HL-60 (cell line): ENCODE data around the gene RBM23.
"Not testable (repeated sequence)": the region's sequence is repeated elsewhere in the genome, so short reads cannot be mapped to it uniquely, and the experiment has no call there.

Experiments used
- GABPA ChIP-seq: IDR thresholded peaks from 2 replicates; pipeline ENCODE4 v1.6.1; 2012; ENCODE audit warnings: low read depth
- POLR2AphosphoS5 ChIP-seq: IDR thresholded peaks from 2 replicates; pipeline ENCODE4 v1.6.1; 2012; ENCODE audit warnings: low read depth
- SPI1 ChIP-seq: IDR thresholded peaks from 2 replicates; pipeline ENCODE4 v1.6.1; 2012; ENCODE audit warnings: low read depth, mild to moderate bottlenecking, borderline replicate concordance
- TF ChIP-seq, protein P1 (sequence below): IDR thresholded peaks from 2 replicates; pipeline ENCODE4 v1.6.1; 2012; ENCODE audit warnings: low read depth; ENCODE audit not compliant: insufficient replicate concordance
- TF ChIP-seq, protein P2 (sequence below): IDR thresholded peaks from one replicate; pipeline ENCODE4 v1.5.1; 2011; ENCODE audit warnings: low read length, control low read depth, inconsistent platforms; ENCODE audit not compliant: insufficient read depth

GRCh38 chr14:22914836-22915235 is 4.1 kb downstream of the RBM23 start:
- TF ChIP-seq, protein P1, sequence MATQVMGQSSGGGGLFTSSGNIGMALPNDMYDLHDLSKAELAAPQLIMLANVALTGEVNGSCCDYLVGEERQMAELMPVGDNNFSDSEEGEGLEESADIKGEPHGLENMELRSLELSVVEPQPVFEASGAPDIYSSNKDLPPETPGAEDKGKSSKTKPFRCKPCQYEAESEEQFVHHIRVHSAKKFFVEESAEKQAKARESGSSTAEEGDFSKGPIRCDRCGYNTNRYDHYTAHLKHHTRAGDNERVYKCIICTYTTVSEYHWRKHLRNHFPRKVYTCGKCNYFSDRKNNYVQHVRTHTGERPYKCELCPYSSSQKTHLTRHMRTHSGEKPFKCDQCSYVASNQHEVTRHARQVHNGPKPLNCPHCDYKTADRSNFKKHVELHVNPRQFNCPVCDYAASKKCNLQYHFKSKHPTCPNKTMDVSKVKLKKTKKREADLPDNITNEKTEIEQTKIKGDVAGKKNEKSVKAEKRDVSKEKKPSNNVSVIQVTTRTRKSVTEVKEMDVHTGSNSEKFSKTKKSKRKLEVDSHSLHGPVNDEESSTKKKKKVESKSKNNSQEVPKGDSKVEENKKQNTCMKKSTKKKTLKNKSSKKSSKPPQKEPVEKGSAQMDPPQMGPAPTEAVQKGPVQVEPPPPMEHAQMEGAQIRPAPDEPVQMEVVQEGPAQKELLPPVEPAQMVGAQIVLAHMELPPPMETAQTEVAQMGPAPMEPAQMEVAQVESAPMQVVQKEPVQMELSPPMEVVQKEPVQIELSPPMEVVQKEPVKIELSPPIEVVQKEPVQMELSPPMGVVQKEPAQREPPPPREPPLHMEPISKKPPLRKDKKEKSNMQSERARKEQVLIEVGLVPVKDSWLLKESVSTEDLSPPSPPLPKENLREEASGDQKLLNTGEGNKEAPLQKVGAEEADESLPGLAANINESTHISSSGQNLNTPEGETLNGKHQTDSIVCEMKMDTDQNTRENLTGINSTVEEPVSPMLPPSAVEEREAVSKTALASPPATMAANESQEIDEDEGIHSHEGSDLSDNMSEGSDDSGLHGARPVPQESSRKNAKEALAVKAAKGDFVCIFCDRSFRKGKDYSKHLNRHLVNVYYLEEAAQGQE: not testable (repeated sequence)
- TF ChIP-seq, protein P2, sequence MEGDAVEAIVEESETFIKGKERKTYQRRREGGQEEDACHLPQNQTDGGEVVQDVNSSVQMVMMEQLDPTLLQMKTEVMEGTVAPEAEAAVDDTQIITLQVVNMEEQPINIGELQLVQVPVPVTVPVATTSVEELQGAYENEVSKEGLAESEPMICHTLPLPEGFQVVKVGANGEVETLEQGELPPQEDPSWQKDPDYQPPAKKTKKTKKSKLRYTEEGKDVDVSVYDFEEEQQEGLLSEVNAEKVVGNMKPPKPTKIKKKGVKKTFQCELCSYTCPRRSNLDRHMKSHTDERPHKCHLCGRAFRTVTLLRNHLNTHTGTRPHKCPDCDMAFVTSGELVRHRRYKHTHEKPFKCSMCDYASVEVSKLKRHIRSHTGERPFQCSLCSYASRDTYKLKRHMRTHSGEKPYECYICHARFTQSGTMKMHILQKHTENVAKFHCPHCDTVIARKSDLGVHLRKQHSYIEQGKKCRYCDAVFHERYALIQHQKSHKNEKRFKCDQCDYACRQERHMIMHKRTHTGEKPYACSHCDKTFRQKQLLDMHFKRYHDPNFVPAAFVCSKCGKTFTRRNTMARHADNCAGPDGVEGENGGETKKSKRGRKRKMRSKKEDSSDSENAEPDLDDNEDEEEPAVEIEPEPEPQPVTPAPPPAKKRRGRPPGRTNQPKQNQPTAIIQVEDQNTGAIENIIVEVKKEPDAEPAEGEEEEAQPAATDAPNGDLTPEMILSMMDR: not testable (repeated sequence)
- TF ChIP-seq POLR2AphosphoS5, GABPA, SPI1: not testable (repeated sequence)
